ENCODE results near the gene SINHCAF.
"Not testable (repeated sequence)": the region's sequence is repeated elsewhere in the genome, so short reads cannot be mapped to it uniquely, and the experiment has no call there.

The SINHCAF gene, protein sequence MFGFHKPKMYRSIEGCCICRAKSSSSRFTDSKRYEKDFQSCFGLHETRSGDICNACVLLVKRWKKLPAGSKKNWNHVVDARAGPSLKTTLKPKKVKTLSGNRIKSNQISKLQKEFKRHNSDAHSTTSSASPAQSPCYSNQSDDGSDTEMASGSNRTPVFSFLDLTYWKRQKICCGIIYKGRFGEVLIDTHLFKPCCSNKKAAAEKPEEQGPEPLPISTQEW

GRCh38 chr12:31325877-31326631, at the start of gene SINHCAF:
SINHCAF (minus strand) TSS chr12:31326150; CDS start chr12:31298204, 27,946 bp downstream.
- DNase-seq = peak; percentile 95 to 98 (median 98)

- DNase-seq = not testable (repeated sequence)
Observed at GRCh38 chr12:31375422-31375821, 49.5 kb upstream of the SINHCAF start.

GRCh38 chr12:31371256-31371620, 45.3 kb upstream of the SINHCAF start:
- no peak for DNase-seq

GRCh38 chr12:31370531-31371255, 44.7 kb upstream of the SINHCAF start:
- DNase-seq = no peak

GRCh38 chr12:31369712-31370521, 44.0 kb upstream of the SINHCAF start:
- no peak for DNase-seq

DNA sequence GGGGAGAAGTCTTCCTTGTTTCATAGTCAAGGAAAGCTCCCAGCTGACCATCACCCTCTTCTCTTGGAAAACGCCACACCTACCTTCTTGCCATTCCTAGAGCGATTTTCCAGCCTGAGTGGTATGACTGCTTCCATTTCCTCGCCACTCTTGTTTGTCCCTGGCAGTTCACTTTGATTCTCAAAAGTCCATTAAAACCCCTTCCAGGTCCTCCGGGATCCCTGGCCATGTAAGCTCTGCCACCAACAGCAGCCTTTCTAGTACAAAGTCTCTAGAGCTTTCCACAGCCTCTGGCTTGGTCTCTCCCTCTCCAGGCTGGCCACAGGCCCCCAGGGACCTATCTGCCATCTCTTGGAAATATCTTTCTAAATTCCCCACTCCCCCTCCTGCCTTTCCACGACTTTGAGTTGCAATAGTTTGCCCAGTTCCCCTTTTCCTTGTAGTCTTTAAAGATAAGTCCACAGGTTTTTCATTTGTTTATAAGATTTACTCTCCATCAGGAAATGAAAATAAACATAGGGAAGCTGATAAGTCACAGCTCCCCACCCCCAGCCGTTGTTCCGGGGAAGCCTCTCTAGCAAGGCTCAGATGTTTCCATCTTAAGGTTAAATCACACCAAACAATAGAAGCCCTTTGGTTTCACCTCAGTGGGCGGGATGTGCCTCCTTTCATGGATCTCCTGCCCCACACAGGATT, 42.9 kb upstream of the SINHCAF start:
- no peak for DNase-seq

DNA sequence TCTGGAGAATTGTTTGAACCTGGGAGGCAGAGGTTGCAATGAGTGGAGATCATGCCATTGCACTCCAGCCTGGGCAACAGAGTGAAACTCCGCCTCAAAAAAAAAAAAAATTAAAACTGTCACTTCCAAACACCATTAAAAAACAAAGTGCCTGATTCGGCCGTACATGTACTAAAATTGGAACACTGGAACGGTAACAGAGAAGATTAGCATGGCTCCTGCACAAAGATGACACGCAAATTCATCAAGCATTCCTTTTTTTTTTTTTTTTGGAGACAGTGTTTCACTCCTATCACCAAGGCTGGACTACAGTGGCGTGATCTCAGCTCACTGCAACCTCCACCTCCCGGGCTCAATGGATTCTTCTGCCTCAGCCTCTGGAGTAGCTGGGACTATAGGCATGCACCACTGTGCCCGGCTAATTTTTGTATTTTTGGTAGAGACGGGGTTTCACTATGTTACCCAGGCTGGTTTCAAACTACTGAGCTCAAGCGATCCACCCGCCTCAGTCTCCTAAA, 40.2 kb upstream of the SINHCAF start:
- no peak for DNase-seq

- DNase-seq = no peak
Observed at GRCh38 chr12:31363831-31364230, 37.9 kb upstream of the SINHCAF start.

DNA sequence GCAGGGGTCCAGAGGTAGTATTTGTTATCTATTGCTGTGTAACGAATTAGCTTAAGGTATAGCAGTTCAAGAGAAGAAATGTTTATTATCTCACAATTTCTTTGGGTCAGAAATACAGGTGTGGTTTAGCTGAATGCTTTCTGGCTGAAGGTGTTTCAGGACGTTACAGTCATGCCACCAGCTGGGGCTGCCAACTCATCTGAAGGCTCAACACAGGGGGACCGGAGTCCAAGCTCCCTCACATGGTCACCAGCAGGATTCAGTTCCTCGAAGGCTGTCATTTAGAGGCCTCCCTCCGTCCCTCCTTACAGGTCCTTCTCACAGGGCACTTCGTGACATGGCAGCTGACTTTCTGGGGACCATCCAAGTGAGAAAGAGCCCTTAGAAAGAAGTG, 37.5 kb upstream of the SINHCAF start:
- DNase-seq = no peak

DNA sequence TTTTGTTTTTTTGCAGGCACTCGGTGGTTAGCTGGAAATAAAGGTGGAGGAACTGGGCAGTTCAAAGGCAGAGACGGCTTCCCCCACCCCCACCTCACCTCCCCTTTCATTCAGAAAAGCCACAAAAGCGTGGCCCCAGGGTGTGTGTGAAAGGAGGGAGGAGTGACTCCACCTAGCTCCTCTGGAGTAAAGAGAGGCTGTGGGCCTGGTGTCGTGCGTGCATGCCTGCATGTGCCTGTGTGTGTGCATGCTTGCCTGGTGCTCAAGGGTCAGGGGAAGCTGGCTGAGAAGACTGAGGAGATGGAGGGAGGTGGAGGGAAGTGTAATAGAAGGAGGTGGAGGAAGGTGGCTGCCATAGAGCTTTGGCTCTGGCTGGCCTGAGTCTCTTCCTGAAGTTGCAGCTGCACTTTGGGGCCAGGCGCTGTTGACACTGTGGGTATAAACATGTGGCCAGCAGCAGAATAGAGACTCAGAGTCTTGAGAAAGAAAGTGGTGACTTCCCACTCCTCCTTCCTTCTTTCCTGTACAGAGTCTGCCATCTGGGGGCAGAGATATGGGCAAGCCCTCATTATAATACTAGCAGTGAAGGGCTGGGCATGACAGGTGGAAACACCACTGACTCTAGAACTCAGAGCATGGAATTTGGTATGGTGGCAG, 36.9 kb upstream of the SINHCAF start:
- DNase-seq = no peak

DNA sequence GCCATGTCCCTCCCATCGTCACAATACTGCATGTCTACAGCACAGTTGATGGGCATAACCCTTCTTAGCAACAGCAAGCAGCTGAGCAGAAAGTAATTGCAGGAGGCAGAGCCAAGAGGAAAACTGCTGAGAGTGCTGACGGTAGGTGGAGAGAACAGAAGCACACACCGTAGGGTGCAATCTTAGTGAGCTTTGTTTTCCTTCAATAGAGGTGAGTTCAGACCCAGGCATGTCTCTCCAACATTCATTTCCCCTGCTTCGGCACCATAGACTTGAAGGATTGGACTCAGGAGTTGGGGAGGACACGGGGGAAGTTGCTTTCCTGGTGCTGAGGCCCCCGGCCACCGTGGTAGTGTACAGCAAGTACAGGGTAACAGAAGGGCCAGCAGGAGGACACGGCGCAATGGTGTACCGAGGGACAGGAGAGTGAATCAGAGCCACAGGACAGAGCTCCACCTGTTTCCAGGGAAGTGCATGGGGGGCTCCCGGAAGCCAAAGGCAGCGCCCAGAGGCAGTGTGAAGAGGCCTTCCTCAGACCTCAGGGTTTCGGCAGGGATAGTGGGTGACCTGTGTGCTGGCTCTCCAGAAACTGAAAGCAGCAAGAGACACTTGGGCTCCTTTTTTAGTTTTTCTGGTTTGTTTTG, 36.3 kb upstream of the SINHCAF start:
- no peak for DNase-seq

GRCh38 chr12:31361730-31362114, 35.8 kb upstream of the SINHCAF start:
- DNase-seq = no peak

DNA sequence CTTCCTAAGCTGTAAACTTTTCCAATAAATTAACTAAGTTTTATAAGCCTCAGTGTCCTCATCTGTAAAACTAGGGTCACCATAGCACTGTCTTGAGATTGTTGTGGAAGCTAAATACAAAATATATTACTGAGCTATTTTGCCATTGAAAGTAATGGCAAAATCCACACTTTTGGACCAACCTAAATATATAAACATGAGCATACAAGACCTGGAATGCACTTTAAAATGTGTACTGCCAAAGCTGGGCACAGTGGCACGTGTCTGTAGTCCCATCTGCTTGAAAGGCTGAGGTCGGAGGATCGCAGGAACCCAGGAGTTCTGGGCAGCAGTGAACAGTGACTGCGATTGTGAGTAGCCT, 29.8 kb upstream of the SINHCAF start:
- DNase-seq = no peak

DNA sequence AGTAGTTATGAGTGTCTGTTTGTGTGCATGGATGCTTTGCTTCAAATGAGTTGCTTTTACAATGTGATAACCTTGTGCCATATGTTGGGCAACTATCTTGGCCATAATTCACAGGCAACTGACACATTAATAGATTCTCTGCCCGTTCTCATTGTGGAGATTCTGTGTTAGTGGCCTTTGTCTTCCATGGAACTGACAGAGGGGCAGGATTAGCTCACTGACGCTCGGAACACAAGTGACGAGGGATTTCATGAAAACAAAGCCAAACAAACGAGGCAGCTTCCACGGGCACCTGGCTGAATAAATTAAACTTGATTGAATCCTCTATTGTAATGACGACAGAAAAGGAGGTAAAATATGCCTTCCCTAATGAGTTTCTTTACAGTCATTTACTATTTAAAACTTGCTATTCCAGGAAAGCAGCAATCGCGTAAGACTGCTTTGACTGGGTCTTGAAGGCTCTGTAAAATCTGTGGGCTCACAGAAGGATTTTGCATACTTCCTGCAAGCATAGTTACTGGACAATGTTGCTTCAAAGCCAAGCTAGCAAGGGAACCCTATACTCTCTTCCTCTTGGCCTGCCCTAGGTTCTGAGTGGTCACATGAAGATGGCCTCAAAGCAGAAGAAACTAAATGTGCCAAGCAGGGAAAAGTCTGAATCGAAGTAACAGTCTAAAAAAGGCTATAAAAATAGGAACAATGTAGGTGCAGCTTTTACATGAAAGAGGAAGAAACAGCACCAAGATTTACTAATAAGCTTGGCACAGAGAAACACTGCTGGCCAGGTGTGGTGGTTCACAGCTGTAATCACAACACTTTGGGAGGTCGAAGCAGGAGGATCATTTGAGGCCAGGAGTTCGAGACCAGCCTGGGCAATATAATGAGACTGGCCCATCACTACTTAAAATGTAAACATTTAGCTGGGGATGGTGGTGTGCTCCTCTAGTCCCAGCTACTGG, 28.1 kb upstream of the SINHCAF start:
- no peak for DNase-seq

DNA sequence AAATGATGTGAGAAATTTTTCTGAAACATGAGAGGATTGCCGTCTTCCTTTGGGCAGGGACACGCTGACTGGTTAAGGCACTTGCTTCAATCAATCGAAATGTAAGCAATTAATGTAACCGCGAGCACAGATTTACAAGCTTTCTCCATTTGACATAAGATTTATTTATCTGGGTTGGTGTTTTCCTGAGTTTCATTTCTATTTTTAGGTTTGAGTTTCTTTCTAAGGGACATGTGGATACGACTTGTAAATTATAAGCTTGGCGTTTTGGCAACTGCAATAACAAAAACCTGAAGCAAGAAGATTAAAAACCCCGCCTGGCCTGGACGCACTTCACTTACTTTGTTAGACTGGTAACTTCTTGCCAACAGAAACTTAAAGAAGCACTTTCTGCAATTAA, 20.3 kb upstream of the SINHCAF start:
- no peak for DNase-seq

DNA sequence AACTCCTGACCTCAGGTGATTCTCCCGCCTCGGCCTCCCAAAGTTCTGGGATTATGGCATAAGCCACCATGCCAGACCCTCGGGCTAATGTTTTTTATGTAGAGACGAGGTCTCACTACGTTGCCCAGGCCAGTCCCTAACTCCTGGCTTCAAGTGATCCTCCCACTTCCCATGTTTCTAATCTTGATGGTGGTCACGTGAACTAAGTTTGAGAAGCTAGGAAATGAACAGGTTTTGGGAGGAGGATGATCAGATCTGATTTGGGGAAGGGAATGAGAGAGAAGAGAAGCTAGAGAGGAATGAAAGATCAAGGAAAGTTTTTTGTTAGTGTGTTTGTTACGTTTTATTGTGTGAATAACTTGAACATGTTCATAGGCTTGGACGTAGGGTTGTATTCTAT, 17.2 kb upstream of the SINHCAF start:
- no peak for DNase-seq

DNA sequence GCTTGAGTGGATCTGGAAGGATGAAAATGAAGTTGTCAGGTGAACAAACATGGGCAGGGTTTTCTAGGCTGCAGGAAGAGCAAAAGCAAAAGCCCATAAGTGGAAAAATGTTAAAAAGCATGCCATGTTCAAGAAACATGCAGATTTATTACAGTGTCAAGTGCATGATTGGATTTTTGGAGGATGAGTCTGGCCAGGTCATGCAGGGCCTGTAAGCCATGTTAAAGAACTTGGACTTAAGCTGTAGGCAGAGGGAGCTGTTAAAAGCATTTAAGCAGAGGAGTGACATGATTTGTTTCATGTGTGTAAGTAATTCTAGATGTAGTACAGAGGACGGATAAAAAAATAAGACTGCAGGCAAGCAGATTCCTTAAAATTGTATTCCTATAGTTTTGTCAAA, 16.3 kb upstream of the SINHCAF start:
- no peak for DNase-seq

GRCh38 chr12:31339831-31340622, 14.1 kb upstream of the SINHCAF start:
- no peak for DNase-seq

- no peak for DNase-seq
Observed at GRCh38 chr12:31337952-31338351, 12.0 kb upstream of the SINHCAF start.
